ENCODE measurements around the gene CRTC2.
"Not testable (repeated sequence)": the region's sequence is repeated elsewhere in the genome, so short reads cannot be mapped to it uniquely, and the experiment has no call there.

The CRTC2 gene

DNA sequence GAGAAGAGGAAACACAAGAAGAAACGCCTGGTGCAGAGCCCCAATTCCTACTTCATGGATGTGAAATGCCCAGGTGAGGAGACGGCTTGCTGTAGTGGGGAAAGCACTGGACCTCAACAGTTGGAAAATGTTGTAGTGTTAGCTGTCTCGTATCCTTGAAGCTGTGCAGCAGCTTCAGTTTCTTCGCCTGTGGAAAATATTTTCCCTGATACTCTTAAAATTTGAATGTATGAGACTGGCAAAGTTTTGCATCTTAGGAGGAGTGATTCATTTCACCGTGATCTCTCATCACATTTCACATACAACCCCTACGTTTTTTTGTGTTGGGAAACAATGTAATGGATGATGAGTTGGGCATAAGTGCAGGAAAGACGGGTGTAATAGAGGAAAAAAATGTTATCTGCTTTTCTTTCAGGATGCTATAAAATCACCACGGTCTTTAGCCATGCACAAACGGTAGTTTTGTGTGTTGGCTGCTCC is 32.8 kb upstream of the CRTC2 start:
- TF ChIP-seq, protein P1, sequence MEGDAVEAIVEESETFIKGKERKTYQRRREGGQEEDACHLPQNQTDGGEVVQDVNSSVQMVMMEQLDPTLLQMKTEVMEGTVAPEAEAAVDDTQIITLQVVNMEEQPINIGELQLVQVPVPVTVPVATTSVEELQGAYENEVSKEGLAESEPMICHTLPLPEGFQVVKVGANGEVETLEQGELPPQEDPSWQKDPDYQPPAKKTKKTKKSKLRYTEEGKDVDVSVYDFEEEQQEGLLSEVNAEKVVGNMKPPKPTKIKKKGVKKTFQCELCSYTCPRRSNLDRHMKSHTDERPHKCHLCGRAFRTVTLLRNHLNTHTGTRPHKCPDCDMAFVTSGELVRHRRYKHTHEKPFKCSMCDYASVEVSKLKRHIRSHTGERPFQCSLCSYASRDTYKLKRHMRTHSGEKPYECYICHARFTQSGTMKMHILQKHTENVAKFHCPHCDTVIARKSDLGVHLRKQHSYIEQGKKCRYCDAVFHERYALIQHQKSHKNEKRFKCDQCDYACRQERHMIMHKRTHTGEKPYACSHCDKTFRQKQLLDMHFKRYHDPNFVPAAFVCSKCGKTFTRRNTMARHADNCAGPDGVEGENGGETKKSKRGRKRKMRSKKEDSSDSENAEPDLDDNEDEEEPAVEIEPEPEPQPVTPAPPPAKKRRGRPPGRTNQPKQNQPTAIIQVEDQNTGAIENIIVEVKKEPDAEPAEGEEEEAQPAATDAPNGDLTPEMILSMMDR (IDR thresholded peaks at IDR 0.05; ENCODE audit: insufficient read depth, low read depth, low read length, missing control alignments) = no peak
- no peak for DNase-seq (ENCODE audit: low read depth)
- peak overlapping the region; percentile 88 for H3K4me3 ChIP-seq (ENCODE audit: low read length)

DNA sequence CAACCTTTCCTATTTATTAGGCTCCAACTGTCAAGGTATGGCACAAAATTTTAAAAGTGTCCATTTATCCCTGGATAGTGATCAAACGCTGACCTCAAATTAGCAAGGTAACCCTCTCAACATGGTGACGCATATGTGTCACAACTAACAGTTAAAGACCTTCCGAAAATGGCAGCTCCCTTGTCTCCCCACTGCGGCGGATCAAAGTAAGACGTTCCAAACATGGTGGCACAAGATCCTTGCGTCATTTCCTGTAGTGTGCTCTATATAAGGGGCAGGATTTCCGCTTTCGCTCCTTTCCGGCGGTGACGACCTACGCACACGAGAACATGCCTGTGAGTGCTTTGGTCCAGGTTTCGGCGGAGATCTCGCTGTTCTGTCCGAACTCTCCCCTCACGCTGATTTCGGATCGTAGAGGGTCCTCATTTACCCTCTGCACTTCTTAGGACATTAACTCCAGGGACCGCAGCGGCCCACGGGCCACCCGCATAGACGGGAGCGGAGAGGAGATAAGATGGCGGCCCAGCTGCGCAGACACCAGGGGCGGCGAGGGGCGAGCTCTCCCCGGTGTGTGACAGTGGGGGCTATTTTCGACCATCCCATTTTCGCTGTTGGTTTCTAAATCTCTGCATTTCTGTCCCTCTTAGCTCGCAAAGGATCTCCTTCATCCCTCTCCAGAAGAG is 32.2 kb upstream of the CRTC2 start, which contains the start of gene RPS27:
Gene RPS27 (plus strand): TSS at position 295 of the 683 bp plus-strand sequence. CDS start 35 bp downstream, at position 330.
- TF ChIP-seq, protein P1 (IDR thresholded peaks at IDR 0.05; ENCODE audit: insufficient read depth, low read depth, low read length, missing control alignments) = no peak
- peak within 1 kb of the TSS; percentile 88 for H3K4me3 ChIP-seq (ENCODE audit: low read length)
- DNase-seq (ENCODE audit: low read depth) = peak; percentile 97

DNA sequence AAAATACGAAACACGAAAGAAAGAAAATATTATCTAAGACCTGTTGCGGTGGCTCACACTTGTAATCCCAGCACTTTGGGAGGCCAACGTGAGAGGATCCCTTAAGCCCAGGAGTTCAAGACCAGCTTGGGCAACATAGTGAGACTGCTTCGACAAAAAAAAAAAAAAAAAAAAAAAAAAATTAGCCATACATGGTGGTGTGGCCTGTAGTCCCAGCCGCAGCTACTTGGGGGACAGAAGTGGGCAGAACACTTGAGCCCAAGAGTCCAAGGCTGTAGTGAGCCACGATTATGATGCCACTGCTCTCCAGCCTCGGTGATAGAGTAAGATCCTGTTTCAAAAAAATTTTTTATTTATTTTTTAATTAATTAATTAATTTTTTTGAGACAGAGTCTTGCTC is 29.2 kb upstream of the CRTC2 start:
- no peak for DNase-seq (ENCODE audit: low read depth)

DNA sequence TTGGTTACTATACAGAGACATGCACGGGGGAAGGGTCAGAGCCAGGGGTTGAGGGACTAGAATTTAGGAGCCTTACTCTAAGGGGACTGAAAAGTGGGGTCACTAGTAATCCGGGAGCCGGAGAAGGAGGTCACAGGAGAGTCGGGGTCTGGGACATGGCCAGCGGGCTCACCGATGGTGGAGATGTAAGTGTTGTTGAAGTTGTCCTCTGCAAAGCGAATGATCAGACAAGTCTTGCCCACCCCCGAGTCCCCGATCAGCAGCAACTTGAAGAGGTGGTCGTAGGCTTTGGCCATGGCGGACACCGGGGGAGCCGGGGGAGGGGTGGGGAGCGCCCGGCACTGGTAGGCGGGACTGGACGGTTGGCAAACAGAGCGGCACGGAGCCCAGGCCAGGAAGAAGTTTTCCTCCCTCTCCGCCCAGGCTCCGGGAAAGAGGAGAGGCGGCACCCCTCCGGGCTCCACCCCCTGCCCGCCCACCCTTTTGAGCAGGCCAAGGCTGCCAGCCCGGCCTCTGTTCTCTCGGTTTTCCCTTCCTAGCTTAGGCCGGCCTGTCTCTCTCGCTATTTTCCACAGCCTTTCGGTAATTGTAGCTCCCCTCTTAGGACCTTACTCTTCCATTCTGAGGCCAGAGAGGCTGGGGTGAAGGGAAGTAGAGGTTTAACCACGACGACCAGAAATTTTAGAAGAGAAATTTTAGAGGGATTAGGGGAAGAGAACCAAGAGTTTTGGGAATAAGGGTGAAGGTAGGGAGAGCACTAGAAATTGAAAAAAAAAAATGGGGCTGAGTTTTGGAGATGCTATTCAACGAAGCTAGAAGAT is 27.7 kb upstream of the CRTC2 start, which contains the start of gene RAB13:
Gene RAB13 (minus strand): TSS at position 399 of the 821 bp plus-strand sequence. CDS start 103 bp downstream, at position 296.
- TF ChIP-seq, protein P1 (IDR thresholded peaks at IDR 0.05; ENCODE audit: insufficient read depth, low read depth, low read length, missing control alignments) = no peak
- peak; percentile 89 for DNase-seq (ENCODE audit: low read depth)

More for the DNA sequence above, 29.2 kb upstream of the CRTC2 start:
- TF ChIP-seq, protein P1 (IDR thresholded peaks at IDR 0.05; ENCODE audit: insufficient read depth, low read depth, low read length, missing control alignments) = no peak
- H3K4me3 ChIP-seq (ENCODE audit: low read length) = no peak overlapping the region

DNA sequence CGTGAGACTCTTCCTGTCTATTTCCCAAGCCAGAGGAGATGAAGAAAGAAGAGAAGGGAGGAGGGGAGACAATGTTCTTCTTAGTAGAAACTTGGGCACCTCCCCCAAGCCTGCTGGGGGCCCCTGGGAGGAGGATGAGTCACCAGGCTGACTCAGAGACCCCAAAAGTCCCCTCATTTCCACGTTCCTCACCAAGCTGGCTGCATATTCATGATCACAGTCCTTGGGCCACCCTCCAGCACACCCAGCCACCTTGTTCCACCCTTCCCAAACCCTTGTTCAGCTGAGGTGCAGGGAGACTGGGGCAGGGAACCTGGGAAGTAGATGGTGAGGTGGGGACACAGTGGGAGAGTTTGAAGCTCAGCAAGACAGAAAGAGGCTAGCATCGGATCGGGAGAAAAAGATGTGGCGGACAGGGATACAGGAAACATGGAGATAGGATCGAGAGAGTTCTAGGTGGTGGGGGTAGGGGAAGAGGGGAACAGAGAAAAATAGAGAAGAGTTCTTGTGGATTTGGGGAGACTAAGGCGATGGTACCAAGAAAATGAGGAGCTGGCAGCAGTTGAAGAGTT is 27.0 kb upstream of the CRTC2 start:
- peak overlapping the region; percentile 63 for H3K4me3 ChIP-seq (ENCODE audit: low read length)
- TF ChIP-seq, protein P1 (IDR thresholded peaks at IDR 0.05; ENCODE audit: insufficient read depth, low read depth, low read length, missing control alignments) = no peak
- no peak for DNase-seq (ENCODE audit: low read depth)

More for the DNA sequence above, 27.7 kb upstream of the CRTC2 start, which contains the start of gene RAB13:
- H3K4me3 ChIP-seq (ENCODE audit: low read length) = peak within 1 kb of the TSS; percentile 63

DNA sequence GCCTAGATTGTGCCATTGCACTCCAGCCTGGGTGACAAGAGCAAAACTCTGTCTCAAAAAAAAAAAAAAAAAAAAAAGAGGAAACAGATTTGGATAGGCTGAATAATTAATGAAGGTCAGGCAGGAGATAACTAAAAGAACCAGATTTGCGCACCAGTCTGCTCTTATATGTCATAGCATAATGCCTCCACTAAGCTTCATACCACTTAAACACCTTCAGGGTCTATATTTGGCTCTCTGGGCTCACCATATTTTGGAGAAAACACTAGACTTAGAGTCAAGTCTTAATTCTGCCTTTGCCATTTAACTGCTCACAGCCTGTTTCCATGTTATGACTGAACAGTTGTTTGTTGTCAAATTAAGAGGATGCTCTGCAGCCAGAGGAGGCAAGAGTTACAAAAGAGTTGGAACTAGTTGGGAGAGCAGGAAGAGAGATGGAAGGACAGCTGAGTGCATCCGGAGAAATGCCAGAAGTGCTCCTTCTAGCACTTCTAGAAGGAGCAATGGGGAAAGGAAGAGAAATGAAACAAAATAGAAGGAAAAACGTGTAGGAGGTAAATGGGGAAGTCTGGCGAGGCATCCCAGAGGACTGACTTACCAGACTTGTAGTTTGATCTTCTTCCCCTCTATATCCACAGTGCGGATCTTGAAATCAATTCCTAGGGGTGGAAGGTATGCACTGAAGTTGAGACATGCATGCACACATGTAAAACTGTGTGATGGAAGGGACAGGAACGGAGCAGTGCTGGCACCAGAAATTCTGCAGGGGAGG is 25.9 kb upstream of the CRTC2 start:
- no peak overlapping the region for H3K4me3 ChIP-seq (ENCODE audit: low read length)

DNA sequence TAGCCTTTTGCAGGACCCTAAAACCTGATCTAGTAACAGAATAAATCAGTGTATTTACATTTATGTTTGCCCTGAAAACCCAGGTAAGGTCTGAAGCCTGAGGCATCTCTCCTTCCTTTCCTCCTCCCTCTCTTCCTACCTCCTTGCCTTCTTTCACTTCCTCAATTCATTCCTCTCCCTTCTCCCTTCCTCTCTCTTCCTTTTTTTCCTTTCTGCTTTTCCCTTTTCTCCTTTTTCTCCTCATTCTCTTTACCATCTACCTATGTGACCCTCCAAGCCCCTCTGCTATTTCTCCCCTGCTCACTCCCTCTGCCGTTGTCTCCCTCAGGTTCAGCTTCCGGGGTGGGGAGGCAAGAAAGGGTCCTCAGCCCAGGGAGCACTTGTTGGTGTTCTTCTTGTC is 23.3 kb upstream of the CRTC2 start:
- not testable (repeated sequence) for H3K4me3 ChIP-seq (ENCODE audit: low read length); DNase-seq (ENCODE audit: low read depth)

More for the DNA sequence above, 25.9 kb upstream of the CRTC2 start:
- TF ChIP-seq, protein P1 (IDR thresholded peaks at IDR 0.05; ENCODE audit: insufficient read depth, low read depth, low read length, missing control alignments) = no peak
- DNase-seq (ENCODE audit: low read depth) = no peak

DNA sequence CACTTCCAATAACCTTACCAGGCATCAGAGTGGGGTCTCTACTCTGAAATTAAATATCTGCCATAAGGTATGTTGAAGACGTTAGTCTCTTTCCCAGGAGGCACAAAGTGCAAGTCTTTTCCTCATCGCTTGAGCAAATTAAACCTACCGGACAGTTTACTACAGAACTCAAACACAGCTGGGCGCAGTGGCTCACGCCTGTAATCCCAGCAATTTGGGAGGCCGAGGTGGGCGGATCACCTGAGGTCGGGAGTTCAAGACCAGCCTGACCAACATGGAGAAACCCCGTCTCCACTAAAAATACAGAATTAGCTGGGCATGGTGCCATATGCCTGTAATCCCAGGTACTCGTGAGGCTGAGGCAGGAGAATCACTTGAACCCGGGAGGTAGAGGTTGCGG is 20.7 kb upstream of the CRTC2 start:
- not testable (repeated sequence) for H3K4me3 ChIP-seq (ENCODE audit: low read length); DNase-seq (ENCODE audit: low read depth)

Data from epithelial cell of esophagus (primary cell).